GM19238 (cell line): Measurements from ENCODE around the gene NR3C2.

Source experiments
- DNase-seq: peaks from one replicate; pipeline ENCODE4 v3.0.0; 2011; ENCODE audit warnings: low spot score; ENCODE audit not compliant: insufficient read length

Gene NR3C2

DNA sequence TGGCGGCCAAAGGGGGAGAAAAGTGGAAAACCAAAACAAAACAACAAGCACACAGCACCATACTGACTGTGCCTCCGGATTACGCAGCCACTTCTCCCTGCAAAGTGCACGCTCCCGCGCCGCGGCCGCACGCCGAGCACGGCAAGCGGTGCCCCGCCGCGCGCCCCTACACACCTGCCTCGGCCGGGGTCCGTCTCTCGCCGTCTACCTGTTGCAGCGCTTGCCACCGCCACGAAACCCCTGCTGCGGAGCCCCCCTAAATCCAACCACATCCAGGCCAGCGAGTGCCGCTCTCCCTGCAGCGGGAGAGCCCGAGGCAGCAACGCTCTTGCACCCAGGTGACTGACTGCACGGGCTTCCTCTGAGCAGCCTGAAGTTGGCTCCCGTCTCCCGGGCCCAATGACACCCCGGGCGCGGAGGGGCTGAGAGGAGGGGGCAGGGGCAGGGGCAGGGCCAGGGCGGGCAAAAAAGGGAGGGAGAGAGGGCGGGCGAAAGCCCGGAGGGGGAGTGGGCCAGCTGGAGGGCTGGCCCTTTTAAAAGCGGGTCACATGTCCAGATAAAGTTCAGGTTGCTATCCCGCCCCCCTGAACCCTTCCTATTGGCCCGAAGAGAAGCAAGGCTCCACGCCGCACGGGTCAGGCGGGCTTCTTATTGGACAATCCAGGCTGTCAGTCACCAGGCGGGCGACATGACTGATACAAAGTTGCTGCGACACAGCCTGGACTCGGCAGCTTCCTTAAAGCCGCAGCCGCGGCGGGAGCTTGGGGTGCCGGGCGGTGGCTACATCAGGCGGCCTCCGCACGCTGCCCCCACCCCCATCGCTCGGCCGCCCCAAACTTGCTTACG lies at the start of gene NR3C2:
TSS of gene NR3C2 (minus strand) at position 429 of the 846 bp plus-strand sequence.
- peak; percentile 96 for DNase-seq

- DNase-seq: no peak
These were observed 45.0 kb upstream of the NR3C2 start for GRCh38 chr4:148487181-148487580.

GRCh38 chr4:148481636-148482035 lies 39.4 kb upstream of the NR3C2 start:
- no peak for DNase-seq

DNA sequence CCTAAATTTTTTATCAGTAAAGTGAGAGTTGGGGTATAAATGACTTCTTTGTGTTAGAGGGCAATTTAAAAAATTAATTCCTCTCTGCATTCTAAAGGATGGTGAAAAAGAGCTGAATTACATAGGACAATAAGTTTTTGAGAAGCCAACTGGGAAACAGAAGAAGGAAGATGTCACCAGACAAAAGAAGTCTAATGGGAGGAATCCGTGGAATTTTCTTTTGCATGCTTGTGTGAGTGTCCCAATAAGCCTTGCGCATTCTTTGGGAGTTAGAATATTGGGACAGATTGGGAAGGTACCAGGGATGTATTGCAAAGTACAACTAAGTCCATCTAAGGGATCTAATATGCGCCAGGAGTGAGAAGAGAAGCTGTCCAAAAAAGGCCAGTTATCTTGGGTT lies 35.1 kb upstream of the NR3C2 start:
- no peak for DNase-seq

- DNase-seq: no peak
These were observed 27.7 kb upstream of the NR3C2 start for GRCh38 chr4:148469938-148470337.

- no peak for DNase-seq
These were observed 12.6 kb upstream of the NR3C2 start for GRCh38 chr4:148454835-148455234.

DNA sequence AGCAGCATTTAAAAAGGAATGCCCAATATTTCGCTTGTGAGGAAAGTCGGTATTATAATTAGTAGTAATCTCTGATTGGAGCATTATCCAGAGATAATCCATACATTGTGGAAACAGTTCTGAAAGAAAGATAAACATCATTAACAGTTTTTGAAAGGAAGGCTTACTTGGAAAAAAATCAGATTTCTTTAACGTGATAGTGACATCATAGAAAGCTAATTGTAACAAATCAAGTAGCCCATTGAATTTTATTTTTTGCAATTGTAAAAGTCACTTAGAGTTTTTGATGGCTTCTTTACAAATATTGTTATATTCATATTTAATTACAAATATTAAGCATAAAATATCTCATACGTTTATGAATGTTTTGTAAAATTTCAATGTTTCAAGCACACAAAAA lies 11.6 kb upstream of the NR3C2 start:
- no peak for DNase-seq

GRCh38 chr4:148452970-148453369 lies 10.8 kb upstream of the NR3C2 start:
- no peak for DNase-seq

DNA sequence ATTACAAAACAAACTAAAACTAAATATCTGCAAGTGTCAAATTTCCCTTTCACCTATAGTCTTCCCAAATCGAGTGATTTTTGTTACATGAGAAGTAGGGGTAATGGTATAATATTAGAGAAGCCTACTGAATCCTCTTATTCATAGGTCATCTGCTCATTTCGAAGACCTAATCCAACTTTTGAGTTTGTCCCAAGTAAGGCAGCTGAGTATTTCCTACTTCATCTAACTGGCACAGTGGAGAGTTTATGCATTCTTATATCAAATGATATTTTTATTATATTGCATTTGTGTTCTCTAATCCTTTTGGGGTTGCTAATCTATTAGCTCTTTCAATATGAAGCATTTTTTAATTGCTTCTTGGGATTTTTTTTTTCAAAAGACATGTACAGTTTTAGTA lies 7.7 kb upstream of the NR3C2 start:
- no peak for DNase-seq

- DNase-seq: no peak
These were observed 5.9 kb upstream of the NR3C2 start for GRCh38 chr4:148448141-148448540.

DNA sequence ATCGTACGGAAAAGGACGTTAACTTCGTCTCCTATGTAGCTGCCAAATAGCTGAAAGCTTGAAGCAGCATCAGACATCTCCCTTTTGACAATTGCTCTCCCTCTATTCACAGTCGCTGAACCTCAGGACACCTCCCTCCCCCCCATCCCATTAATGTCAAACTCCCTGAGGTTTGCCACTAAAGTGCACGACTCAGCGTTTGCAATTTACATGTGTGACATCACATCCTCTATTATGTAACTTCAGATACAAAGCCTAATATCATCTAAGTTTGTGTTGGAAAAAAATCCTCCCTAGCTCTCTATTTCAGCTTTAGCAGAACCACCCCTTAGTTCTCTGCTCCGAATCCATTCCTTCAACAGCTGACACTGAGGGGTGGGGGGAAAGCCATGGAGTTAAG lies 5.5 kb upstream of the NR3C2 start:
- no peak for DNase-seq

- DNase-seq: no peak
These were observed 3.7 kb upstream of the NR3C2 start for GRCh38 chr4:148445860-148446330.

DNA sequence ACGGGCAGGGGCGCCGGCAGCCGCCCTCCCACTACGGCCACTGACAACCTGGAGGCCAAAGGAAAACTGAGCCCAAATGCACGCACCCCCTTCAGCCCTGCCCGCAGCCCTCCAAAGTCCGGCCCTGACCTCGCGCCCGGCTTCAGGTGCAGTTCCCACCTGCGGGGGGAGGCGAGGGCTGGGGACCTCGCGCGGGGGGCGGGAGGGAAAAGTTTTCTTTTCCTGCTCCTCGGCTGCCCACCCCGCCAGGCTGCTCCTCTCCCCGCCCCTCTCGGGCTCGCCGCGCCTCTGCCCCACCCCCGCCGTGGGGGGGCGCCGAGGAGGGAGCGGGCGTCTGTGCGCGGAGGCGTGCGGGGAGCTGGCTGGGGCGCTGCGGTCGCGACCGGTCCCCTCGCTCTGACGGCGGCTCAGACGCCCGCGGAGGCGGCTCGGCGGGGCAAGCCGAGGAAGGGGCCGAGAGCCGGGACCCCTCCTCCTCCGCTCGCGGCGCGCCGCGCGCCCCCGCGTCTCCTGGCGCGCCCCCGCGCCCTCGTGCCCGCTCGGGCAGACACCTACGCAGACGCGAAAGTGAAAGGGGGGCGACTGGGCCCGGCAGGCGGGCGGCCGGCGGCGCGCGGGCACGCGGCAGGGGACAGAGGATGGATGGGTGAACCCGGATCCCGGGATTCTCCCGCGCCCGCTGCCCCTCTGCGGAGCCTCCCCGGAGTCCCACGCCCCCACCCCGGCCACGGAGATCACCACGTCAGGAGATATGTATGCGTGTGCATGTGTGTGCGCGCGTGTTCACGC lies 3.1 kb upstream of the NR3C2 start:
- DNase-seq: peak; percentile 27

DNA sequence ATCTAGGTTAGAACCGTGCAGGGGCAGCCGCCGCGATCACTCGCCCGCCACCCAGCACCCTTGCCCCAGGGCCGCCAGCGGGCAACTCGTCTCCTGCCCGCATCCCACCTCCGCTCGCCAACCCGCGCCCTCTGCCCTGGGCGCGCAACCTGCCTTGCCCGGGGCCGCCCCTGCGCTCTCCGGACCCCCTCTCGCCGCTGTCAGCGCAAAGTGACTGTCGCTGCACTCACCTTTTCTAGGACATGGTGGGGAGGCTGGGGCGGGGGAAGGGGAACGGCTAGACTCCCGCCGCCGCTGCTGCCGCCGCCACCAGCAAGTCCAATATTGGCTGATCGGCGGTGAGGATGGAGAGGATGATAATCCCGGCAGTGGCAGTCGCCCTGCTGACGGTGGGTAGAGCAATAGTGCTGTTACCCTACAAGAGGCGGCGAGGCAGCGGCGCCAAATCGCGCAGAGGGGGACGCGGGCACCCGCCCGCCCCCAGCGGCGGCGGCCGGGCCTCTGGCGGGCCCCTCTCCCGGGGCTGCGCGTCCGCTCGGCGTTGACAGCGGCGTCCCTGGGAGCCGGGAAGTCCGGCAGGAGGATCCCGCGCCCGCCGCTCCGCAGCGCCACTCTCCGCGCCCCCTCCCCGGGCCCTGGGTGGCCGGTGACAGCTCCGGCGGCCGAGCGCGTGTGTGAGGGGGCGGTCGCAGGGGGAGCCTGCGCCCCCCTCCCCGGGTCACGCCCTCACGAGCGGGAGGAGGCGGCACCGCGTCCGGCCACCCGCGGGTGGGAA lies 2.3 kb upstream of the NR3C2 start:
- DNase-seq: no peak

GRCh38 chr4:148443512-148444295 lies 1.5 kb upstream of the NR3C2 start:
- no peak for DNase-seq

DNA sequence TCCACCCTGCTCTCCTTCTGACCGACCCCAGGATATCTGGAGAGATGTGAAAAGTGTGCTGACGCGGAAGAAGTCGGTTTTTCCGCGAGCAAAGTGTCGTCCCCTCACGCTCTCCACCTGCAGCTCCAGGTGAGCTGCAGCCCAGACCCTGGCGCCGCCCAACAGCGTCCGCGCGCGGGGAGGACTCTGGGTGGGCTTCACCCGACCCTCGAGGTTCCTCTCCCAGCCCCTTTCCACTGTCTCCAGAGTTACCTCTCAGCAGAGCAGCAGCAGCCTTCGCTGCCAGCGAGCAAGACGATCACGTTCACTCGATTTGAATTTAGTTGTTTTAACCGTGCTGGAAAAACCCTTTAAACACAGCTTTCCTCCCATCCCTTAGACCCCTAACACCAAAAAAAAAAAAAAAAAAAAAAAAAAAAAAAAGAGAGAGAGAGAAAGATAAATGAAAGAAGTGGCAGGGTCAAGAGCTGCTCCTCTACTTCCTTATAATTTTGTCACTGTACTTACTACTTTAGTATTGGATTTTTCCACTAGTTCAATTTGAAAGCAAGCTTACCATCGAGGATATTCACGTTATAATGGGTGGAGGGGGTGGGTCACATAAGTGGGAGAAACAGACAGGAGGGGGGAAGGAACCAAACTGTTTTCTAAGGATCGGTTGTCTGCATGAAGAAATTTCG lies 758 bp upstream of the NR3C2 start:
- DNase-seq: no peak

DNA sequence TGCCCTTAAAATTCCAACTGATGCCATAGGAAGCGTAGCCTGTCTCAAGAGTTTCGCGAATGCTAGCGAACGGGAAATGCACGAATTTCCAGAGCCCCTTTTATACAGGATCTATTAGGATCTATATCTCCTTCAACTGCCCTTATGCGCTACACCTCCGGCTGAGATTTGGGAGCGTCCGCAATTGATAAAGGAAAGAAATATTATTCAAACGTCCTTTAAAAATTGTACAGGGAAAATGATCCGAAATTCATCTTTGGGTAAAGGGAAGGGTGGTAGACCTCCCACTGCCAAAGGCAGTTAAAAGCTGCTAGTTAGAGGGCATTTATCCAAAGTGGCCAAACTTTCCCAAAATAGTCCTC lies 609 bp downstream of the NR3C2 start:
- no peak for DNase-seq

DNA sequence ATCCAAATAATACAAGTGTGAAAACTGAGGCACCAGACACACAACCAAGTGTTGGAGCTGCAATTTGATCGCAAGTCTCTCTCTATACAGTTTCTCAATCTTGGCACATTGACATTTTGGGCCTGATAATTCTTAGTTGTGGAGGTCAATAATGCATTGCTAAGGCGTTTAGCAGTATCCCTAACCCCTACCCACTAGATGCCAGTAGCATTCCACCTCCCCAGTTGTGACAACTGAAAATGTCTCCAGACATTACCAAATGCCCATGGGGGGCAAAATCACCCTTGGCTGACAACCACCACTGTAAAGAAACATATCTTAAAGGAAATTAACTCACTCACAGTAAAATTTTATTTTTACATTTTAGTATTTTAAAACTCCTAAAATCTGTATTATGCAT lies 4.2 kb downstream of the NR3C2 start:
- no peak for DNase-seq

DNA sequence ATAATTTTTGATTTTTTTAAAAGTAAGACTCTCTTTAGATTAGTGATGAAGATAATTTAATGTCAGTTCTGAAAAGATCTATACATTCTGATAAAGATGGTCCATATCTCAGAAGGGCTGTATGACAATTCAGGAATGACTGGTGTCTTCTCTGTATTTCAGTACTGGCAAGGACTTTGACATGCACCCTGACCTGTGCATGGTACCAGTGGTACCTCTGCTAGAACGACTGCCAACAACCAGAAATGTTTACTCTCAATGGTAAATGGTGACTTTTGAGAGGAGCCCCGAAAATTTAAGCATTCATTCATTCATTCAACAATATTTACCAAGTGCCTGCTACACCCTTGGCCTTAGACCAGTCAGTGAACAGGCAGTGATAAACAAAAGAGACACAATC lies 4.8 kb downstream of the NR3C2 start:
- no peak for DNase-seq

- DNase-seq: no peak
These were observed 5.7 kb downstream of the NR3C2 start for GRCh38 chr4:148436512-148436911.
